ENCODE measurements around the gene PARD3.

DNA sequence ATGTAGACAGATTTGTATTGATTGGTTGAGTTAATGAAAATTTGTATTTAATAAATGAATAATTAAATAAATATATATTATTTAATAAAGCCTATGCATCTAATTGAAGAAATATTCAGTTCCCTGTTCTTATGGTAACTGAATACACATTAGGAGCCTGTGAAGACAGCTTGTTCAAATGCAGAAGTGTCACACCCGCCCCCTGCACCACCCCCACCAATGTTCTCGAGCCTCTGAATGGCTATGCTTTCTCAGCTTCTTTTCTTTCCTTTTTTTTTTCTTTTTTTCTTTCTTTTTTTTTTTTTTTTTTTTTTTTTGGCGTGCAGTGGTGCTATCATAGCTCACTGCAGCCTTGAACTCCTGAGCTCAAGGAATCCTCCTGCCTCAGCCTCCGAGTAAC lies 38.3 kb upstream of the PARD3 start:
- TF ChIP-seq, protein P1, sequence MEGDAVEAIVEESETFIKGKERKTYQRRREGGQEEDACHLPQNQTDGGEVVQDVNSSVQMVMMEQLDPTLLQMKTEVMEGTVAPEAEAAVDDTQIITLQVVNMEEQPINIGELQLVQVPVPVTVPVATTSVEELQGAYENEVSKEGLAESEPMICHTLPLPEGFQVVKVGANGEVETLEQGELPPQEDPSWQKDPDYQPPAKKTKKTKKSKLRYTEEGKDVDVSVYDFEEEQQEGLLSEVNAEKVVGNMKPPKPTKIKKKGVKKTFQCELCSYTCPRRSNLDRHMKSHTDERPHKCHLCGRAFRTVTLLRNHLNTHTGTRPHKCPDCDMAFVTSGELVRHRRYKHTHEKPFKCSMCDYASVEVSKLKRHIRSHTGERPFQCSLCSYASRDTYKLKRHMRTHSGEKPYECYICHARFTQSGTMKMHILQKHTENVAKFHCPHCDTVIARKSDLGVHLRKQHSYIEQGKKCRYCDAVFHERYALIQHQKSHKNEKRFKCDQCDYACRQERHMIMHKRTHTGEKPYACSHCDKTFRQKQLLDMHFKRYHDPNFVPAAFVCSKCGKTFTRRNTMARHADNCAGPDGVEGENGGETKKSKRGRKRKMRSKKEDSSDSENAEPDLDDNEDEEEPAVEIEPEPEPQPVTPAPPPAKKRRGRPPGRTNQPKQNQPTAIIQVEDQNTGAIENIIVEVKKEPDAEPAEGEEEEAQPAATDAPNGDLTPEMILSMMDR (IDR thresholded peaks at IDR 0.05) = no peak
- no peak for TF ChIP-seq POLR2A (IDR thresholded peaks at IDR 0.05)
